Measurements from ENCODE around the gene GPR39. TPM values are rescaled to one million over a fixed set of nuclear protein-coding genes. Genes with fewer than 3 reads are reported as not detected.

GPR39 gene
- total RNA-seq, 2 donors from 2014 or later: not detected

- Mint-ChIP-seq H3K4me1 (ENCODE audit: low read depth) (no peaks in the 10 kb centered on the region), H3K36me3 (ENCODE audit: insufficient read depth in 2 of 2) (no peaks in the 10 kb centered on the region)
- no peak for ATAC-seq (replicated peaks in 1 of 2)
These were observed 225.2 kb downstream of the GPR39 start for GRCh38 chr2:132641819-132642218.

GRCh38 chr2:132642415-132642814 is 225.8 kb downstream of the GPR39 start:
- ATAC-seq (replicated peaks in 1 of 2): no peak
- no peaks in the 10 kb centered on the region for H3K36me3 Mint-ChIP-seq (ENCODE audit: insufficient read depth in 2 of 2)
- no peak overlapping the region for H3K27ac Mint-ChIP-seq
- DNase-seq: no peak
- H3K27me3 Mint-ChIP-seq (ENCODE audit: low read depth): no peaks in the 10 kb centered on the region
- H3K4me3 Mint-ChIP-seq: no peak overlapping the region
- no peaks in the 10 kb centered on the region for H3K4me1 Mint-ChIP-seq (ENCODE audit: low read depth)
- no peaks in the 10 kb centered on the region for H3K9me3 Mint-ChIP-seq

More at GRCh38 chr2:132641819-132642218, 225.2 kb downstream of the GPR39 start:
- no peak for DNase-seq
- H3K4me3 Mint-ChIP-seq: no peak overlapping the region
- no peak overlapping the region for H3K27ac Mint-ChIP-seq
- no peaks in the 10 kb centered on the region for H3K27me3 Mint-ChIP-seq (ENCODE audit: low read depth)
- H3K9me3 Mint-ChIP-seq: no peaks in the 10 kb centered on the region

- H3K36me3 Mint-ChIP-seq (ENCODE audit: insufficient read depth in 2 of 2): no peaks in the 10 kb centered on the region
- no peak for ATAC-seq (replicated peaks in 1 of 2)
These were observed 228.6 kb downstream of the GPR39 start for GRCh38 chr2:132645176-132645575.

GRCh38 chr2:132645722-132646539 is 229.3 kb downstream of the GPR39 start:
- DNase-seq: no peak
- Mint-ChIP-seq H3K4me1 (ENCODE audit: low read depth) (no peaks in the 10 kb centered on the region), H3K27me3 (ENCODE audit: low read depth) (no peaks in the 10 kb centered on the region), H3K27ac (no peak overlapping the region), H3K36me3 (ENCODE audit: insufficient read depth in 2 of 2) (no peaks in the 10 kb centered on the region), H3K4me3 (no peak overlapping the region), H3K9me3 (peaks cover 0 to 3% of the 10 kb centered on the region in 2 donors)
- ATAC-seq (replicated peaks in 1 of 2): no peak

More at GRCh38 chr2:132645176-132645575, 228.6 kb downstream of the GPR39 start:
- H3K4me1 Mint-ChIP-seq (ENCODE audit: low read depth): no peaks in the 10 kb centered on the region
- no peak overlapping the region for H3K27ac Mint-ChIP-seq
- H3K4me3 Mint-ChIP-seq: no peak overlapping the region
- H3K9me3 Mint-ChIP-seq: peaks cover 0 to 3% of the 10 kb centered on the region in 2 donors
- DNase-seq: no peak
- no peaks in the 10 kb centered on the region for H3K27me3 Mint-ChIP-seq (ENCODE audit: low read depth)

- Mint-ChIP-seq H3K27me3 (ENCODE audit: low read depth) (no peaks in the 10 kb centered on the region), H3K36me3 (ENCODE audit: insufficient read depth in 2 of 2) (no peaks in the 10 kb centered on the region), H3K4me3 (no peak overlapping the region), H3K4me1 (ENCODE audit: low read depth) (no peaks in the 10 kb centered on the region), H3K27ac (no peak overlapping the region), H3K9me3 (peaks cover 0 to 3% of the 10 kb centered on the region in 2 donors)
- ATAC-seq (replicated peaks in 1 of 2): no peak
- no peak for DNase-seq
These were observed 230.0 kb downstream of the GPR39 start for GRCh38 chr2:132646540-132647108.

- Mint-ChIP-seq H3K9me3 (peaks cover 0 to 5% of the 10 kb centered on the region in 2 donors), H3K36me3 (ENCODE audit: insufficient read depth in 2 of 2) (peaks cover 0 to 2% of the 10 kb centered on the region in 2 donors), H3K27ac (no peak overlapping the region), H3K4me1 (ENCODE audit: low read depth) (no peaks in the 10 kb centered on the region), H3K27me3 (ENCODE audit: low read depth) (no peaks in the 10 kb centered on the region), H3K4me3 (no peak overlapping the region)
- ATAC-seq (replicated peaks in 1 of 2) (no peak), DNase-seq (no peak)
These were observed 234.8 kb downstream of the GPR39 start for GRCh38 chr2:132651115-132652045.

- ATAC-seq (replicated peaks in 1 of 2) (no peak), DNase-seq (no peak)
- no peak overlapping the region for H3K4me3 Mint-ChIP-seq
- no peak overlapping the region for H3K27ac Mint-ChIP-seq
- H3K9me3 Mint-ChIP-seq: peaks cover 0 to 5% of the 10 kb centered on the region in 2 donors
- H3K4me1 Mint-ChIP-seq (ENCODE audit: low read depth): no peaks in the 10 kb centered on the region
- H3K36me3 Mint-ChIP-seq (ENCODE audit: insufficient read depth in 2 of 2): peaks cover 0 to 2% of the 10 kb centered on the region in 2 donors
- H3K27me3 Mint-ChIP-seq (ENCODE audit: low read depth): no peaks in the 10 kb centered on the region
These were observed 235.9 kb downstream of the GPR39 start for GRCh38 chr2:132652474-132652873.

GRCh38 chr2:132654335-132654734 is 237.7 kb downstream of the GPR39 start:
- Mint-ChIP-seq H3K4me3 (no peak overlapping the region), H3K27ac (no peak overlapping the region), H3K27me3 (ENCODE audit: low read depth) (no peaks in the 10 kb centered on the region), H3K36me3 (ENCODE audit: insufficient read depth in 2 of 2) (peaks cover 0 to 2% of the 10 kb centered on the region in 2 donors), H3K4me1 (ENCODE audit: low read depth) (no peaks in the 10 kb centered on the region), H3K9me3 (peaks cover 0 to 2% of the 10 kb centered on the region in 2 donors)
- no peak for DNase-seq
- no peak for ATAC-seq (replicated peaks in 1 of 2)

- H3K4me3 Mint-ChIP-seq: no peak overlapping the region
- peaks cover 0 to 2% of the 10 kb centered on the region in 2 donors for H3K9me3 Mint-ChIP-seq
- H3K4me1 Mint-ChIP-seq (ENCODE audit: low read depth): no peaks in the 10 kb centered on the region
These were observed 238.4 kb downstream of the GPR39 start for GRCh38 chr2:132654968-132655367.

GRCh38 chr2:132656266-132656975 is 239.8 kb downstream of the GPR39 start:
- ATAC-seq (replicated peaks in 1 of 2) (no peak), DNase-seq (no peak)
- Mint-ChIP-seq H3K36me3 (ENCODE audit: insufficient read depth in 2 of 2) (peaks cover 0 to 2% of the 10 kb centered on the region in 2 donors), H3K4me1 (ENCODE audit: low read depth) (no peaks in the 10 kb centered on the region), H3K9me3 (peaks cover 0 to 2% of the 10 kb centered on the region in 2 donors), H3K4me3 (no peak overlapping the region), H3K27ac (no peak overlapping the region), H3K27me3 (ENCODE audit: low read depth) (no peaks in the 10 kb centered on the region)

More at GRCh38 chr2:132654968-132655367, 238.4 kb downstream of the GPR39 start:
- ATAC-seq (replicated peaks in 1 of 2): no peak
- no peak for DNase-seq
- no peaks in the 10 kb centered on the region for H3K27me3 Mint-ChIP-seq (ENCODE audit: low read depth)
- peaks cover 0 to 2% of the 10 kb centered on the region in 2 donors for H3K36me3 Mint-ChIP-seq (ENCODE audit: insufficient read depth in 2 of 2)
- no peak overlapping the region for H3K27ac Mint-ChIP-seq

- DNase-seq (no peak), ATAC-seq (replicated peaks in 1 of 2) (no peak)
- H3K27me3 Mint-ChIP-seq (ENCODE audit: low read depth): peaks cover 6% of the 10 kb centered on the region
- H3K4me1 Mint-ChIP-seq (ENCODE audit: low read depth): no peaks in the 10 kb centered on the region
- peaks cover 0 to 2% of the 10 kb centered on the region in 2 donors for H3K36me3 Mint-ChIP-seq (ENCODE audit: insufficient read depth in 2 of 2)
- peaks cover 0 to 2% of the 10 kb centered on the region in 2 donors for H3K9me3 Mint-ChIP-seq
- H3K27ac Mint-ChIP-seq: no peak overlapping the region
- no peak overlapping the region for H3K4me3 Mint-ChIP-seq
These were observed 242.7 kb downstream of the GPR39 start for GRCh38 chr2:132659331-132659730.

- H3K9me3 Mint-ChIP-seq: no peaks in the 10 kb centered on the region
- H3K4me1 Mint-ChIP-seq (ENCODE audit: low read depth): no peaks in the 10 kb centered on the region
- peaks cover 10% of the 10 kb centered on the region for H3K27me3 Mint-ChIP-seq (ENCODE audit: low read depth)
- H3K27ac Mint-ChIP-seq: no peak overlapping the region
- no peaks in the 10 kb centered on the region for H3K36me3 Mint-ChIP-seq (ENCODE audit: insufficient read depth in 2 of 2)
- DNase-seq (no peak), ATAC-seq (replicated peaks in 1 of 2) (no peak)
- H3K4me3 Mint-ChIP-seq: no peak overlapping the region
These were observed 246.1 kb downstream of the GPR39 start for GRCh38 chr2:132662732-132663131.

Data from activated T-cell treated with anti-CD3 and anti-CD28 coated beads, Interleukin-2, amount 50 U/mL, for 72 hours (primary cell).